H54 (cell line): ENCODE data around the gene APOBEC3A.
"Not testable (repeated sequence)": the region's sequence is repeated elsewhere in the genome, so short reads cannot be mapped to it uniquely, and the experiment has no call there.

ENCODE experiments used
- DNase-seq: peaks from one replicate; pipeline ENCODE4 v3.0.0; 2011; ENCODE audit warnings: low spot score, mixed read lengths; ENCODE audit not compliant: insufficient read length
- FAIRE-seq: peaks from 3 replicates; lab custom pipeline; 2011; peaks lifted over from hg19 to GRCh38; lab: Jason Lieb, UNC
- POLR2A ChIP-seq: IDR thresholded peaks from 2 replicates; pipeline ENCODE4 v1.6.1; 2011; ENCODE audit warnings: low read depth, mild to moderate bottlenecking, low read length

Gene APOBEC3A

GRCh38 chr22:38948181-38948940 lies 9.0 kb upstream of the APOBEC3A start:
- no peak for FAIRE-seq
- TF ChIP-seq POLR2A: no peak
- DNase-seq: no peak

- DNase-seq: no peak
- no peak for TF ChIP-seq POLR2A
- FAIRE-seq: no peak
Observed at GRCh38 chr22:38949889-38950405, 7.5 kb upstream of the APOBEC3A start.

DNA sequence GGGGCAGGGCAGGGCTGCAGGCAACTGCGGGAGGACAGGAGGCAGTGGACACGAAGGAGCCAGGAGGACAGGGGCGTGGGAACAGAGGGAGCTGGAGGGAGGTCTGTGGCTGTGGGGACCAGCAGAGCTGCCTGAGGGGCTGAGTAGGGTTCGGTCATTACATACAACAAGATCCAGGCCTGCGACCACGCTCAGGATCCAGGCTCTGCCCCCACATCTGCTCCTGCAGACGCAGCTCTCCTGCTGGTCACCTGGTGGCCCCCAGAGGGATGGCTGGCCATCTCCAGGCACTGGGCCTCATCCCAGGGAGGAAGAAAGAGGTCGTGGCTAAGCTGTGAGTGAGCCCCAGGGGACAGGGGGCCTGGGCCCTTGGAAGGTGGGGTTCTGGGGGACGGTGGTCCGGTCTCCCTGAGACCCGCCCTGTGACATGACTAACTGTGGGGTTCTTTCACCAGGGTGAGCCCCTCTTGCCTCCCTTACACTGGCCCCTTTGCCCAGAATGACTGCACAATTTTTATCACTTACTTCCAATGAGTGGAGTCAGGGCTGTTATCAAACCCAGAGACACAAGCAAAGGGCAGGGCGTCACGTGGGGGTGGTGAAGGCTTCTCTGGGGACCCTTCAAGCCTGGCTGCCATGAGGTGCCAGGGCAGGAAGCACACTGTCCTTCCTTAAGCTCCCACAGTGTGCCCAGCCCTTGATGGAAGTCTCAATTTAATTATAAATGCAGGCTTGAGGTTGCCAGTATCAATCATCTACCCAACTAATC lies 6.7 kb upstream of the APOBEC3A start:
- TF ChIP-seq POLR2A: no peak
- no peak for FAIRE-seq
- DNase-seq: no peak

- TF ChIP-seq POLR2A: no peak
- no peak for DNase-seq
- FAIRE-seq: no peak
Observed at GRCh38 chr22:38951734-38952133, 5.7 kb upstream of the APOBEC3A start.

DNA sequence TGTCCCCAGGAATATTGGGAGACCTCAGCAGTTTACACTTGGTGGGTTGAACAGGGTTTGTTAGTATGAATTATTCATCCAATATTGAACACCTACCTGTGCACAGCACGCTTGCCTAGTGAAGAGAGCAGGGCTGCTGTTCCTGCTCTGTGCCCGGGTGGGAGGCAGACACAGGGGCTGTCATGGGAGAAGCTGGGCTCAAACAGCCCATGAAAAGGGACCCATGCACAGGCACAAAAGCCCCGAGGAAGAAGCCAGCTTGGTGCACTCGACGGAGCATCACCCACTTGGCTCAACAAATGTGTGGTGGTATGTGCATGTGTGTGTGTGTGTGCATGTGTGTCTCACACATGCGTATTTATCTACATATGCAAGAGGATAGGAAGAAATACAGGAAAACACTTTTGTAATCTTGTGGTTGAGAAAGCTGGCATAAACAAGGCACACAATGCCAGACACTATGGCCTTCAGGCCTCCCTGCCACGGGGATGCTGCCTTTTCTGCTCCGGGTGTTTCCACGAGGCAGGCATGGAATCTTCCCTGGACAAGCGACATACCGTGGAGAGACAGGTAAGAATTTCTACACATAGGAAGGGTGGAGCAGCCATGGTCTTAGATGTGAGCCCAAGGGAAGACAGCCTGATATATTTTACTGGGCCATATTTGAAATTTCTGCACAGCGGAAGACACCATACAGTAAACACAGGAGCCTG lies 5.0 kb upstream of the APOBEC3A start:
- FAIRE-seq (no peak), DNase-seq (no peak)
- no peak for TF ChIP-seq POLR2A

GRCh38 chr22:38953091-38953490 lies 4.3 kb upstream of the APOBEC3A start:
- FAIRE-seq (no peak), DNase-seq (no peak)
- TF ChIP-seq POLR2A: no peak

- no peak for TF ChIP-seq POLR2A
- no peak for FAIRE-seq
- no peak for DNase-seq
Observed at GRCh38 chr22:38953577-38954413, 3.6 kb upstream of the APOBEC3A start.

DNA sequence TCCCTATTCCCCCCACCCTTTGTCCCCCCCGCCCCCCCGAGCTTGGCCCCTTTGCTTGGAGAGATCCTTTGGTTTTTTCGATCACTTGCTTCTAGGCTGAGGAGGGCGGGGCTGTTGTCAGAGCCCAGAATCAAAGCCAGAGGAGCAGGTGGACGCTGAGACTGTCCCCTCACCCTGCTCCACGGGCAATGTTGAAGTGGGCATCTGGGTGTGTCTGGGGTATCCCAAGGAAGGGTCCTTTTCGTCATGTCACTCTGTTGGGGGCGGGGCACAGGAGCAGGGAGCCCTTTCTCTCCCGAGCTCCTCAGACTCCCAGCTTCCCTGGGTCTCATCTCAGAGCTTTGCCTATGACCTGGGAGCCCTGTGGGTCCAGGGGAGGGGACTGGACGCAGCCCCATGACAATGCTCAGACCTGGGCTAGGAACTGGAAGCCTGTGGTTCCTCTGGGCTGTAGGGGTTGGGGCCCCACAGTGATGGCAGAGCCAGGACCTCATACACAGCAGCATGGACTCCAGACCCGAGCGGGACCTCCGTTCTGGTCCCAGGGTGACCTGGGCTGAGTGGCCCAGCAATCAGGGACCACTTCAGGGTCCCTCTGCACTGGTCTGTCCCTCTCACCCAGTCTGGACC lies 2.9 kb upstream of the APOBEC3A start:
- FAIRE-seq (no peak), DNase-seq (no peak)
- no peak for TF ChIP-seq POLR2A

DNA sequence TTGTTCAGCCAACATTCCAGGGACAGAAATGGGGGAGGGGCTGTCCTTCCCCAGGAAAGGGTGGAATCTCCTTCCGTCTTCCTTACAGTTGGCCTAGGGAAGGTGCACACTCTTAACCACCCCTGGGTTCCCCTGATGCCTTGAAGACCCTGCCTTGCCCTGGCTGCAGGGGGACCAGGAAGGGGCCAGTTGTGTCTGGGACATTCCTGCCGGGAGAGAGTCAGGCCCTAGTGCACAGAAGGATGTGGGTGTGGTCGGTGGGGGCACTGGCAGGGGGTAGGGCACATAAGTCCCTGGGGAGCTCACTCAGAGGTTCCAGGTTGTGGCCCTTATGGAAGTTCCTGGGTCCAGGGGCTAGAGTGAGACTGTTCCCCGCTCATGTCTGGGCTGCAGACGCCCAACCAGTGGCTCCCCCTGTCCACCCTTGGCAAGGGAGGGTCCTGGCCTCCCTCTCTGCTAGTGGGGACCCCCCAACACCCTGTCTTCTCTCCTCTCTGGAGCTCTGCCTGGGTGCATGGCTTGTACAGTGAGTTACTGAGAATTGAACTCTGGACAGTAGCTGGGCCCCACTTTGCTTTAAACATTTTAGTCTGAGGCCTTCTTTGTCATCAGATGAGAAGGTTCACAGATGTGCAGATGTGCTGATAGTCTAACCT lies 2.0 kb upstream of the APOBEC3A start:
- DNase-seq: no peak
- no peak for FAIRE-seq
- TF ChIP-seq POLR2A: no peak

DNA sequence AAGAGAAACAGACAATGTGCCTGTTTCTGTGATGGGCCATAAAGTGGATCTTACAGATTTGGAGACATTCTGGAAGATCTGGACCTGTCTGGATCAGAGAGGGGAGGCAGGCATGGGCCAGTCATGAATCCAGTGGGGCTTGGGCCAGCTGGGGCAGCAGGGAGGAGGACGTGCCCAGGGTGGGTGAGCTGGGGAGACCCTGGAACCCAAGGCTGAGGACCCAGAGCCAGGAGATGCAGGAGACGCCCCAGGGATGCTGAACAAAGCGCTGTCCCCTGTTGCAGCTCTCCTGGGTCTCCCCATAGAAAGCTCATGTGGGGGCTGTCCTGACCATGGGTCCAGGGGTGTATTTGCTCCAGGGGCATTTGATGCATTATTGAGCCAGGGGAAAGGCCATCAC lies 1.5 kb upstream of the APOBEC3A start:
- FAIRE-seq (no peak), DNase-seq (no peak)
- no peak for TF ChIP-seq POLR2A

DNA sequence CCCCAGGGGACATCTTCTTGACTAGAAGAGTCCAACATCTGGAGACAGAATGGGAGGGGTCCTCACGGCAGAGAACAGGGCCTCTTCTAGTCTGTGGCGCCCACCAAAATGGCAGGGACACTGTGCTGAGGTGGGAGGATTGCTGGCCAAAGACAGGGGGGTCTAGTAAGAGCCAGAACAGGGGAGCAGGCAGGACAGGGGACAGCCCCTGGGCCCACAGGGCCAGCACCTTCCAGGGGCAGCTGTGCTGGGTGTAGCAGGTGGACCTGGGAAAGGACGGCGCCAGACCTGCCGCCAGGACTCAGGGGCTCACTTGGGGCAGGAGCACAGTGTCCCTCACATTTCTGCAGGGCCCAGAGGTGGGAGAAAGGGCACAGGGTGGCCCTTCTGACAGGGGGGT lies 858 bp upstream of the APOBEC3A start:
- FAIRE-seq (no peak), DNase-seq (no peak)
- no peak for TF ChIP-seq POLR2A

DNA sequence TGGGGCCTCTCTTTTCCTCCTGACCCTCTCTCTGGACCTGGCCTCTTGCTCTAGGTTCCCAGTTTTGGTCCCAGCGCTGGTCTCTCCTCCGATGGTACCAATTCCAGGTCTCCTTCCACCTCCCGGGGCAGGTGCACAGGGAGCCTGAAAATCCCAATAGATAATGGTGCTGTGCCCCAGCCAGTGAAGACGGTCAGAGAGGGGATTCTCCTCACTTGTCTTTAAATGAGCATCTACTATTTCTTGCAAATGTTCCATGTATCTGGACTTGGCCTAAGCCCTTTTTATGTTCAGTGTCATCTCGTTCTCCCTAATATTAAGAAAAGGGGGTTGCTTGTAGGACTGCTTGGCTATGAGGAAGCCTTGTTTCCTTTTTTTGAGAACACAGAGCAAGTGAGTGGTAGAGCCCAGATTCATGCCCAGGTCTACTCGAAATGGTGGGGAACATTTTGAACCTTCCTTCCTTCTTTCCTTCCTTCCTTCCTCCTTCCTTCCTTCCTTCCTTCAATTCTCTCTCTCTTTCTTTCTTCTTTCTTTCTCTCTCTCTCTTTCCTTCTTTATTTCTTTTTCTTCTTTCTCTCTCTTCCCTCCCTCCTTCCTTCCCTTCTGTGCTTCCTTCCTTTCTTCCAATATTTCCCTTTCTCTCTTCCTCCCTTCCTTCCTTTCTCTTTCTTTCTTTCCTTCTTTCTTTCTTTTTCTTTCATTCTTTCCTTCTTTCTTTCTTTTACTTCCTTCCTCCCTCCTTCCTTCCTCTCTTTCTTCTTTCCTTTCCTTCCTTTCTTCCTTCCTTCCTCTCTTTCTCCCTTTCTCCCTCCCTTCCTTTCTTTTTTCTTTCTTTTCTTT lies 620 bp downstream of the APOBEC3A start:
- no peak for TF ChIP-seq POLR2A
- no peak for FAIRE-seq

GRCh38 chr22:38958651-38958943 lies 1.2 kb downstream of the APOBEC3A start:
- DNase-seq, FAIRE-seq: not testable (repeated sequence)

More for the DNA sequence above, 620 bp downstream of the APOBEC3A start:
- no peak for DNase-seq
